HG02870 (cell line): ENCODE measurements around the gene GSE1.

ENCODE experiments used
- ATAC-seq: cut with Tn5 transposase; IDR thresholded peaks from one replicate; pipeline ENCODE4 v1.9.1; 2021; ENCODE audit warnings: mild to moderate bottlenecking, moderate library complexity; ENCODE audit not compliant: unreplicated experiment

GSE1 gene

GRCh38 chr16:85658504-85659326 is 45.6 kb downstream of the GSE1 start:
- ATAC-seq, result no peak

GRCh38 chr16:85659336-85659735 is 46.2 kb downstream of the GSE1 start:
- no peak for ATAC-seq

- ATAC-seq, result no peak
These were observed 46.8 kb downstream of the GSE1 start for GRCh38 chr16:85659805-85660511.

- ATAC-seq, result no peak
These were observed 48.0 kb downstream of the GSE1 start for GRCh38 chr16:85660843-85661739.

- no peak for ATAC-seq
These were observed 48.8 kb downstream of the GSE1 start for GRCh38 chr16:85661740-85662481.

- ATAC-seq, result no peak
These were observed 49.3 kb downstream of the GSE1 start for GRCh38 chr16:85662482-85662812.

- ATAC-seq, result no peak
These were observed 50.1 kb downstream of the GSE1 start for GRCh38 chr16:85662976-85663830.

GRCh38 chr16:85663891-85664321 is 50.8 kb downstream of the GSE1 start:
- ATAC-seq, result no peak

- no peak for ATAC-seq
These were observed 51.7 kb downstream of the GSE1 start for GRCh38 chr16:85664580-85665372.

GRCh38 chr16:85665373-85665740 is 52.2 kb downstream of the GSE1 start:
- no peak for ATAC-seq

- no peak for ATAC-seq
These were observed 52.8 kb downstream of the GSE1 start for GRCh38 chr16:85665929-85666328.

- ATAC-seq, result no peak
These were observed 54.1 kb downstream of the GSE1 start for GRCh38 chr16:85667261-85667660.

GRCh38 chr16:85667841-85668413 is 54.8 kb downstream of the GSE1 start:
- no peak for ATAC-seq

GRCh38 chr16:85668676-85669424 is 55.7 kb downstream of the GSE1 start:
- ATAC-seq, result no peak

GRCh38 chr16:85670840-85671239 is 57.7 kb downstream of the GSE1 start:
- no peak for ATAC-seq

- no peak for ATAC-seq
These were observed 60.7 kb downstream of the GSE1 start for GRCh38 chr16:85673529-85674417.

GRCh38 chr16:85674418-85674755 is 61.3 kb downstream of the GSE1 start:
- no peak for ATAC-seq
